ENCODE measurements around the gene ARHGDIA.

DNA sequence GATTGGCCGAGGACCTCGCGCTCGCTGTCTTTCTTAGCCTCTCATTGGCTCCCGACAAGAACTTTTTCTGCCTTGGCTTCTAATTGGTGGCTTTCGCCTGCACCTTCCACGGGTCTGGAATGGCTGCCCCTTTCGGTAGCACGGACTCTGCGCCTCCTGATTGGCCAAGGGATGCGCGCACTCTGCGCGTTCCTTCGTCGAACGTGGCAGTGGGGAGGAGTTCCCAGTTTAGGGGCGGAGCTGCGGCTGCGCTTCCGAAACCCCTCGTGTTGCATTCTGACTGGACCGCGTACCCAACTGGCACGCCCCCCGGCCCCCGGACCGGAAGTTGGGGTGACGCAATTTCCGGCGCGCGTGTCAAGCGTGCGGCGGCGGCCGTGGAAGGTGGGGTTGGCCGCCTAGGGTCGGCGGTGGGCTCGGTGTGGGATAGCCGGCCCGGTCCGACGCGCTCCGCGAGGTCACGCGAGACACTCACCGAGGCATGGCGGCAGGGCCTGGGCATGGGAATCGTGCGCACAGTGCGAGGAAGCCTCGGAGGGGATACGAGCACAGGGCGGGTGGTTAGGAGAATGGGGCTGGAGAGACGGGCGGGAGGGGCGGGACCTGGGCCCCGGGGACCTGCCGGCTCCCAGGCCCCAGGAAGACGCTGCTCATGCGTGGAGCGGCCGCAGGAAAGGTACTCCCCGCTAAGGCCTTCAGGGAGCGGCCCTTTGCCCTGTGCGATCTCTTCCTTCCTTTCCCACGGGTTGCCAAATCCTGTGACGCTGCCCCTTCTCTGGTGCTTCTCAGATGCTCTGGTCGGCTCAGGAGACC lies 10.2 kb downstream of the ARHGDIA start:
- TF ChIP-seq EP300 (IDR thresholded peaks at IDR 0.05; ENCODE audit: low read depth) (no peak), POLR2A (IDR thresholded peaks at IDR 0.05) (peak; percentile 97)
- TF ChIP-seq, protein P1, sequence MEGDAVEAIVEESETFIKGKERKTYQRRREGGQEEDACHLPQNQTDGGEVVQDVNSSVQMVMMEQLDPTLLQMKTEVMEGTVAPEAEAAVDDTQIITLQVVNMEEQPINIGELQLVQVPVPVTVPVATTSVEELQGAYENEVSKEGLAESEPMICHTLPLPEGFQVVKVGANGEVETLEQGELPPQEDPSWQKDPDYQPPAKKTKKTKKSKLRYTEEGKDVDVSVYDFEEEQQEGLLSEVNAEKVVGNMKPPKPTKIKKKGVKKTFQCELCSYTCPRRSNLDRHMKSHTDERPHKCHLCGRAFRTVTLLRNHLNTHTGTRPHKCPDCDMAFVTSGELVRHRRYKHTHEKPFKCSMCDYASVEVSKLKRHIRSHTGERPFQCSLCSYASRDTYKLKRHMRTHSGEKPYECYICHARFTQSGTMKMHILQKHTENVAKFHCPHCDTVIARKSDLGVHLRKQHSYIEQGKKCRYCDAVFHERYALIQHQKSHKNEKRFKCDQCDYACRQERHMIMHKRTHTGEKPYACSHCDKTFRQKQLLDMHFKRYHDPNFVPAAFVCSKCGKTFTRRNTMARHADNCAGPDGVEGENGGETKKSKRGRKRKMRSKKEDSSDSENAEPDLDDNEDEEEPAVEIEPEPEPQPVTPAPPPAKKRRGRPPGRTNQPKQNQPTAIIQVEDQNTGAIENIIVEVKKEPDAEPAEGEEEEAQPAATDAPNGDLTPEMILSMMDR (IDR thresholded peaks at IDR 0.05): peak in 3 of 5 experiments; percentile 5 to 50 (median 6)
